Neuronal stem cell (in vitro differentiated cells): ENCODE data around the gene COPS9.
A peak's percentile ranks its signal among the peaks of the same experiment; 100 is the strongest.

ENCODE experiments used
- DNase-seq: peaks from one replicate; pipeline ENCODE4 v3.0.0-alpha.2; 2013; ENCODE audit warnings: low spot score
- H2AFZ ChIP-seq: one replicate; pipeline ENCODE4 v1.6.1; 2013; ENCODE audit warnings: mild to moderate bottlenecking, low read length, inconsistent platforms
- H2AK5ac ChIP-seq: 2 replicates; pipeline ENCODE4 v1.6.1; 2013; ENCODE audit warnings: low read depth, mild to moderate bottlenecking, inconsistent platforms, low read length, moderate library complexity, mixed read lengths
- H2BK120ac ChIP-seq: 2 replicates; pipeline ENCODE4 v1.6.1; 2013; ENCODE audit warnings: low read depth, mild to moderate bottlenecking, inconsistent platforms, low read length, moderate library complexity, mixed read lengths
- H2BK12ac ChIP-seq: one replicate; pipeline ENCODE4 v1.6.1; 2013; ENCODE audit warnings: low read length, inconsistent platforms
- H2BK15ac ChIP-seq: 2 replicates; pipeline ENCODE4 v1.6.1; 2013; ENCODE audit warnings: mild to moderate bottlenecking, low read length, inconsistent platforms, mixed read lengths
- H2BK5ac ChIP-seq: one replicate; pipeline ENCODE4 v1.6.1; 2013; ENCODE audit warnings: inconsistent platforms, mild to moderate bottlenecking, low read length, moderate library complexity
- H3K14ac ChIP-seq: one replicate; pipeline ENCODE4 v1.6.1; 2013; ENCODE audit warnings: low read length, inconsistent platforms
- H3K18ac ChIP-seq: 2 replicates; pipeline ENCODE4 v1.6.1; 2013; ENCODE audit warnings: low read length, inconsistent platforms
- H3K23ac ChIP-seq: 2 replicates; pipeline ENCODE4 v1.6.1; 2013; ENCODE audit warnings: low read depth, mild to moderate bottlenecking, mixed read lengths, low read length, inconsistent platforms; ENCODE audit not compliant: poor library complexity
- H3K27ac ChIP-seq: replicated peaks from 3 replicates; pipeline ENCODE4 v1.5.1; 2013; ENCODE audit warnings: low read length, inconsistent platforms
- H3K27me3 ChIP-seq, 3 experiments: 2 replicates each; pipeline ENCODE4 v1.6.1; 2013; ENCODE audit warnings: low read length in 3 of 3, mild to moderate bottlenecking in 2 of 3, inconsistent platforms in 1 of 3, low read depth in 1 of 3, mixed read lengths in 1 of 3, moderate library complexity in 1 of 3; ENCODE audit not compliant: control insufficient read depth in 3 of 3, insufficient read depth in 3 of 3
- H3K36me3 ChIP-seq, 2 donors: replicated peaks in 1 of 2; 2 replicates each; pipeline ENCODE4 v1.6.1; 2013; ENCODE audit warnings: low read length in 2 of 2; ENCODE audit not compliant: control insufficient read depth in 2 of 2, insufficient read depth in 2 of 2
- H3K4ac ChIP-seq: 2 replicates; pipeline ENCODE4 v1.6.1; 2013; ENCODE audit warnings: inconsistent platforms, mild to moderate bottlenecking, low read length, moderate library complexity
- H3K4me1 ChIP-seq, 2 donors: 1 replicate in 1 of 2; 2 replicates in 1 of 2; pipeline ENCODE4 v1.6.1; 2013; ENCODE audit warnings: low read length in 2 of 2, low read depth in 1 of 2; ENCODE audit not compliant: control insufficient read depth in 2 of 2, insufficient read depth in 1 of 2
- H3K4me2 ChIP-seq: one replicate; pipeline ENCODE4 v1.6.1; 2013; ENCODE audit warnings: mild to moderate bottlenecking, low read length, inconsistent platforms; ENCODE audit not compliant: insufficient read depth, poor library complexity, severe bottlenecking
- H3K4me3 ChIP-seq, 2 donors: 2 replicates each; pipeline ENCODE4 v1.5.1; 2013; ENCODE audit warnings: low read length in 2 of 2, mild to moderate bottlenecking in 2 of 2, inconsistent platforms in 1 of 2, moderate library complexity in 1 of 2
- H3K79me1 ChIP-seq: one replicate; pipeline ENCODE4 v1.6.1; 2013; ENCODE audit warnings: low read depth, mild to moderate bottlenecking, inconsistent platforms, low read length, moderate library complexity
- H3K9ac ChIP-seq: one replicate; pipeline ENCODE4 v1.6.1; 2013; ENCODE audit warnings: mild to moderate bottlenecking, low read depth, low read length, inconsistent platforms; ENCODE audit not compliant: poor library complexity
- H3K9me3 ChIP-seq, 2 donors: replicated peaks in 1 of 2; 2 replicates each; pipeline versions ENCODE3 to v1.6.1; 2013; ENCODE audit warnings: low read length in 2 of 2, mild to moderate bottlenecking in 2 of 2, inconsistent platforms in 1 of 2, low read depth in 1 of 2, mixed read lengths in 1 of 2, moderate library complexity in 1 of 2; ENCODE audit not compliant: control insufficient read depth in 2 of 2, insufficient read depth in 1 of 2
- H4K8ac ChIP-seq: one replicate; pipeline ENCODE4 v1.6.1; 2013; ENCODE audit warnings: low read depth, mild to moderate bottlenecking, inconsistent platforms, low read length, moderate library complexity
- H4K91ac ChIP-seq: one replicate; pipeline ENCODE4 v1.6.1; 2013; ENCODE audit warnings: low read length, low read depth, mild to moderate bottlenecking, inconsistent platforms; ENCODE audit not compliant: poor library complexity
- WGBS, 2 donors: extraction: QIAGEN DNeasy Blood & Tissue Kit; methylation state at CpG; one replicate each; pipeline ENCODE4 v1.1.7; 2013; ENCODE audit warnings: missing lambda C conversion rate in 2 of 2, mixed read lengths in 1 of 2; ENCODE audit not compliant: insufficient read length in 2 of 2, insufficient replicate concordance in 1 of 2; ENCODE audit errors: extremely low coverage in 2 of 2; 5-methylcytosine and 5-hydroxymethylcytosine counted together

The COPS9 gene

GRCh38 chr2:240162939-240163714 lies 27.0 kb upstream of the COPS9 start:
- no peak overlapping the region for H3K14ac ChIP-seq
- H2AK5ac ChIP-seq: peak overlapping the region; percentile 49
- peaks cover 0 to 12% of the 10 kb centered on the region in 2 donors for H3K9me3 ChIP-seq
- peaks cover 3% of the 10 kb centered on the region for H3K79me1 ChIP-seq
- no peak overlapping the region for H4K91ac ChIP-seq
- peak overlapping the region; percentile 30 for H2BK15ac ChIP-seq
- H4K8ac ChIP-seq: no peak overlapping the region
- H3K27ac ChIP-seq: no peak overlapping the region
- H3K4me2 ChIP-seq: no peak overlapping the region
- H2AFZ ChIP-seq: no peak overlapping the region
- no peak overlapping the region for H2BK12ac ChIP-seq
- H3K4ac ChIP-seq: no peak overlapping the region
- H3K18ac ChIP-seq: peak overlapping the region; percentile 6
- peak overlapping the region; percentile 27 for H2BK5ac ChIP-seq
- peak overlapping the region in 1 of 2 donors; percentile 27 for H3K4me3 ChIP-seq
- H3K23ac ChIP-seq: peak overlapping the region; percentile 2
- H3K9ac ChIP-seq: peak overlapping the region; percentile 2
- no peak for DNase-seq
- H2BK120ac ChIP-seq: no peak overlapping the region
- peaks cover 0 to 2% of the 10 kb centered on the region in 2 donors for H3K4me1 ChIP-seq
- no CpG with 5 or more reads among the region's 16 CpGs for WGBS, 2 donors
- peaks cover 0 to 4% (median 0%) of the 10 kb centered on the region in 3 experiments for H3K27me3 ChIP-seq
- H3K36me3 ChIP-seq: peaks cover 0 to 5% of the 10 kb centered on the region in 2 donors

GRCh38 chr2:240162531-240162930 lies 26.4 kb upstream of the COPS9 start:
- H2AK5ac ChIP-seq: peak overlapping the region; percentile 49
- no peak overlapping the region for H3K4me2 ChIP-seq
- H2BK15ac ChIP-seq: no peak overlapping the region
- H2AFZ ChIP-seq: no peak overlapping the region
- no peak overlapping the region for H2BK12ac ChIP-seq
- H3K79me1 ChIP-seq: peaks cover 3% of the 10 kb centered on the region
- peak overlapping the region; percentile 2 for H3K23ac ChIP-seq
- WGBS, 2 donors: no CpG with 5 or more reads among the region's 6 CpGs
- H2BK5ac ChIP-seq: peak overlapping the region; percentile 27
- peak overlapping the region; percentile 40 for H3K18ac ChIP-seq
- peaks cover 0 to 4% (median 0%) of the 10 kb centered on the region in 3 experiments for H3K27me3 ChIP-seq
- H4K91ac ChIP-seq: no peak overlapping the region
- H3K4me3 ChIP-seq: no peak overlapping the region
- no peak overlapping the region for H3K14ac ChIP-seq
- H4K8ac ChIP-seq: no peak overlapping the region
- no peak overlapping the region for H3K27ac ChIP-seq
- peaks cover 0 to 5% of the 10 kb centered on the region in 2 donors for H3K36me3 ChIP-seq
- H3K4ac ChIP-seq: no peak overlapping the region
- H2BK120ac ChIP-seq: no peak overlapping the region
- H3K9me3 ChIP-seq: peaks cover 0 to 12% of the 10 kb centered on the region in 2 donors
- H3K9ac ChIP-seq: peak overlapping the region; percentile 2
- DNase-seq: no peak
- peaks cover 0 to 2% of the 10 kb centered on the region in 2 donors for H3K4me1 ChIP-seq

GRCh38 chr2:240162032-240162431 lies 25.9 kb upstream of the COPS9 start:
- Histone ChIP-seq H4K91ac (no peak overlapping the region), H3K18ac (peak overlapping the region; percentile 15), H2BK15ac (no peak overlapping the region), H3K4me2 (no peak overlapping the region), H4K8ac (no peak overlapping the region), H3K23ac (no peak overlapping the region), H3K27ac (no peak overlapping the region), H2AFZ (no peak overlapping the region), H3K9ac (no peak overlapping the region), H2BK12ac (no peak overlapping the region), H3K27me3 (peaks cover 0 to 4% (median 0%) of the 10 kb centered on the region in 3 experiments), H3K4me3 (no peak overlapping the region), H3K4ac (no peak overlapping the region), H3K36me3 (peaks cover 0 to 5% of the 10 kb centered on the region in 2 donors), H3K4me1 (peaks cover 0 to 4% of the 10 kb centered on the region in 2 donors), H3K79me1 (peaks cover 3% of the 10 kb centered on the region), H3K9me3 (peaks cover 0 to 12% of the 10 kb centered on the region in 2 donors), H2AK5ac (no peak overlapping the region), H3K14ac (no peak overlapping the region), H2BK5ac (no peak overlapping the region), H2BK120ac (no peak overlapping the region)
- no CpG with 5 or more reads among the region's 5 CpGs for WGBS, 2 donors
- no peak for DNase-seq

GRCh38 chr2:240161087-240161750 lies 25.1 kb upstream of the COPS9 start:
- Histone ChIP-seq H2AK5ac (peak overlapping the region; percentile 98), H3K9ac (no peak overlapping the region), H3K23ac (peak overlapping the region; percentile 75), H2BK12ac (peak overlapping the region; percentile 85), H3K18ac (peak overlapping the region; percentile 83), H2AFZ (no peak overlapping the region), H2BK5ac (no peak overlapping the region), H4K91ac (peak overlapping the region; percentile 92), H2BK15ac (peak overlapping the region; percentile 74), H2BK120ac (peak overlapping the region; percentile 54), H3K36me3 (peaks cover 0 to 5% of the 10 kb centered on the region in 2 donors), H3K79me1 (peaks cover 3% of the 10 kb centered on the region), H4K8ac (no peak overlapping the region), H3K14ac (peak overlapping the region; percentile 95), H3K27ac (no peak overlapping the region), H3K4me3 (no peak overlapping the region), H3K9me3 (peaks cover 0 to 12% of the 10 kb centered on the region in 2 donors), H3K27me3 (peaks cover 0 to 4% (median 0%) of the 10 kb centered on the region in 3 experiments), H3K4me2 (no peak overlapping the region), H3K4ac (no peak overlapping the region), H3K4me1 (peaks cover 0 to 10% of the 10 kb centered on the region in 2 donors)
- DNase-seq: no peak
- no CpG with 5 or more reads among the region's 21 CpGs for WGBS, 2 donors
